GM12892 (cell line): ENCODE measurements around the gene RAB23.

Experiments used
- DNase-seq: peaks from one replicate; pipeline ENCODE4 v3.0.0; 2011; ENCODE audit not compliant: insufficient read length
- FAIRE-seq: peaks from 2 replicates; lab custom pipeline; 2011; peaks lifted over from hg19 to GRCh38; lab: Jason Lieb, UNC
- POLR2A ChIP-seq: IDR thresholded peaks from 2 replicates; pipeline ENCODE4 v1.6.1; 2011; ENCODE audit warnings: low read depth, low read length, control low read depth
- POLR2AphosphoS5 ChIP-seq: IDR thresholded peaks from 2 replicates; pipeline ENCODE4 v1.6.1; 2011; ENCODE audit warnings: low read depth, low read length, control low read depth
- TAF1 ChIP-seq: IDR thresholded peaks from 2 replicates; pipeline ENCODE4 v1.6.1; 2011; ENCODE audit warnings: low read depth, mild to moderate bottlenecking, control low read depth, low read length, borderline replicate concordance

RAB23 gene

DNA sequence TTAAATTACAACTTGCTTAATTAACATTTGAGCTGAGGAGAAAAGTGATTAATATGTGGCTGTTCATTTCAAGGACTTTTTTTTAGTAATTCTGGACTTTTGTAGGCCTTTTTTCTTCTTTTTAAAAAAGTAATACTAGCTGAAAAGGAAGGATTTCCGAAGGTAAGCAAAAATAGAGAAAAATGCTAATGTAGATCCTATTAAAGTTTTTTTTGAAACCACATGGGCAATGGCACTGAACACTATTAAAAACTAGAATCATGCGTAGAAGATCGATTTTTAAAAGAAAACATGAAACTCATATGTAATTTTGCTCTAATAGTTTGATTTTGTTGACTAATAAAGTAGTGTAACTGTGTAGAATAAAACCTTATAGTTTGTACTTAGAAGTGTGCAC, 47.6 kb downstream of the RAB23 start:
- no peak for DNase-seq
- FAIRE-seq: no peak
- no peak for TF ChIP-seq POLR2AphosphoS5
- TF ChIP-seq POLR2A: no peak
- TF ChIP-seq TAF1: no peak

GRCh38 chr6:57173886-57174510, 48.1 kb downstream of the RAB23 start:
- FAIRE-seq (peak; percentile 60), DNase-seq (no peak)
- no peak for TF ChIP-seq POLR2AphosphoS5
- TF ChIP-seq TAF1: no peak
- no peak for TF ChIP-seq POLR2A

- FAIRE-seq: peak; percentile 74
- DNase-seq: peak; percentile 18
- TF ChIP-seq TAF1: no peak
- no peak for TF ChIP-seq POLR2AphosphoS5
- no peak for TF ChIP-seq POLR2A
These were observed 48.8 kb downstream of the RAB23 start for GRCh38 chr6:57173056-57173885.

- DNase-seq (peak; percentile 71), FAIRE-seq (peak; percentile 92)
- TF ChIP-seq POLR2AphosphoS5: peak; percentile 95
- peak; percentile 94 for TF ChIP-seq POLR2A
- peak; percentile 74 for TF ChIP-seq TAF1
These were observed 49.7 kb downstream of the RAB23 start, which contains the start of gene BAG2 for GRCh38 chr6:57172136-57173055. Gene BAG2, plus strand, starts transcription at chr6:57172326. Its CDS starts 372 bp downstream, at chr6:57172698.

- TF ChIP-seq POLR2AphosphoS5: no peak
- no peak for TF ChIP-seq POLR2A
- TF ChIP-seq TAF1: no peak
- FAIRE-seq (no peak), DNase-seq (no peak)
These were observed 57.0 kb downstream of the RAB23 start for GRCh38 chr6:57165080-57165479.

DNA sequence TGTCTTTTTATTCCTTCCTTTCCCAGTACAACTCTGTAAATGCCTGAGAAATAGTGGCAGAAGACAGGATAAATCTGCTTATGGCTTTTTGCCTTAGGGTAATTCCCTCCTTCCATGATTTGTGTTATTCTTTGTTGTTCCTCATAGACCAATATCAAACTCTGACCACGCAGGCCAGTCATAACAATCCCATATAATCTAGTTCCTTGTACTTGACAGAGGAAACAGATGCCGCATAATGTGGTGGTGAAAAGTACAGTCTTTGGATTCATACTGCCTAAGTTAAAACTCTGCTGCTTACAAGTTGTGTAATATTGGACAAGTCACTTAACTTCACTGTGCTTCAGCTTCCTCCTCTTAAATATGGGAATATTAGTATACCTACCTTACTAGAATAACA, 58.2 kb downstream of the RAB23 start:
- no peak for TF ChIP-seq TAF1
- TF ChIP-seq POLR2A: no peak
- no peak for TF ChIP-seq POLR2AphosphoS5
- no peak for FAIRE-seq
- no peak for DNase-seq

- TF ChIP-seq TAF1 (no peak), POLR2A (no peak), POLR2AphosphoS5 (no peak)
- FAIRE-seq (no peak), DNase-seq (no peak)
These were observed 59.6 kb downstream of the RAB23 start for GRCh38 chr6:57162516-57162915.

GRCh38 chr6:57162028-57162427, 60.1 kb downstream of the RAB23 start:
- DNase-seq (no peak), FAIRE-seq (no peak)
- TF ChIP-seq POLR2AphosphoS5: no peak
- no peak for TF ChIP-seq POLR2A
- no peak for TF ChIP-seq TAF1

DNA sequence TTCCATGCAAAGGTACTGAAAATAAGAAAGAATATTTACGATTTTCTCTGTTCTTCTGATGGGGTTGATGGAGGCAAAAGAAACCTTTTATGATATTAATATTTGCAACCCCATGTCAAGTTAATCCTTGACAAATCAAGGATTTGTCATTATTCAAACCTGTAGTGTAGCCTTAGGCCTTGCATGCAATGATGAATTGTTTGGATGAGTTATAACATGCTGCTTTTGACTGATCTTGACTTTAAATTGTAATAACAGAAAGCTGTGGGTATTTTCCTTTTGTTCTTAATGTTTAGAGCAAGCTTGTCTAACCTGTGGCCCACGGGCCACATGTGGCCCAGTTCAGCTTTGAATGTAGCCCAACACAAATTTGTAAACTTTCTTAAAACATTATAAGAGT, 63.0 kb downstream of the RAB23 start:
- TF ChIP-seq POLR2A (no peak), TAF1 (no peak), POLR2AphosphoS5 (no peak)
- no peak for DNase-seq
- no peak for FAIRE-seq

DNA sequence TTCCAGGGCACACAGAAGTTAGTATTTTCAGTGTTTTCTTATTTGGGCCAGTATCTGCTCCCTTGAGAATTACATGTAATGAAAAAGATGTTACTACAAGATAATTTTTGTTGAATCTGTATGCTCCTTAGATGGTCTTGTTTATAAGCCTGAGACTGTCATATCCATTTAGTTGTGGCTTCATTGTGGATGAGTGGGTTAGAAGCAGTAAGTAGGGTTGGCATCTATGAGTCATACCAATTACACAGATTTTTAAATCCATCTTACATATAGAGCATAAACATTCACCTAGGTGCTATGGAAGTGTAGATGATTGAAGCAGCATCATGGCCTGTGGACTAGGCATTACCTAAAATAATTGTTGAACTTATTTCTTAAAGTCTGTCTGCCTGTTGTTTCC, 63.4 kb downstream of the RAB23 start:
- no peak for TF ChIP-seq TAF1
- no peak for TF ChIP-seq POLR2A
- FAIRE-seq (no peak), DNase-seq (no peak)
